Endothelial cell of umbilical vein (primary cell): ENCODE results near the gene MORC4. TPM values are rescaled to one million over a fixed set of nuclear protein-coding genes. Genes with fewer than 3 reads are reported as not detected.
A peak's percentile ranks its signal among the peaks of the same experiment; 100 is the strongest.

Experiments used
- BruUV-seq: library from RNA; stranded (reverse); fragments of 400-500 nt; replicated peaks from 2 replicates; lab custom pipeline; 2021; lab: Mats Ljungman, UMichigan
- CTCF ChIA-PET: fragments of 300-600, 350-600 bp; sonication (Branson Sonifier 250); formaldehyde crosslinking; loops from one replicate; lab custom pipeline; 2021; ENCODE audit warnings: antibody characterized with exemption, inconsistent platforms; lab: Charles Lee
- POLR2A ChIA-PET: fragments of 300-600, 350-600 bp; sonication (Branson Sonifier 250); formaldehyde crosslinking; loops from one replicate; lab custom pipeline; 2021; ENCODE audit warnings: antibody characterized with exemption, inconsistent platforms; lab: Charles Lee
- DNase-seq: peaks from one replicate; pipeline ENCODE4 v3.0.0-alpha.2; 2011; ENCODE audit warnings: low read depth, low spot score
- FAIRE-seq: peaks from 2 replicates; lab custom pipeline; 2011; peaks lifted over from hg19 to GRCh38; lab: Jason Lieb, UNC
- H2AFZ ChIP-seq: 2 replicates; pipeline ENCODE4 v1.6.0; 2012; ENCODE audit warnings: low read depth, low read length, control low read depth, inconsistent platforms
- H3K27ac ChIP-seq: 2 replicates; pipeline ENCODE4 v1.5.1; 2011; ENCODE audit warnings: low read depth, mild to moderate bottlenecking, control low read depth, low read length, moderate library complexity; ENCODE audit not compliant: insufficient read depth
- H3K27me3 ChIP-seq, 2 experiments: 2 replicates each; pipeline versions ENCODE4 v1.6.0 to v1.6.1; 2011; ENCODE audit warnings: low read length in 2 of 2, mixed read lengths in 1 of 2; ENCODE audit not compliant: control insufficient read depth in 2 of 2, insufficient read depth in 2 of 2
- H3K36me3 ChIP-seq, 2 experiments: 2 replicates in 1 of 2; 3 replicates in 1 of 2; pipeline ENCODE4 v1.5.1; 2011; ENCODE audit warnings: low read length in 2 of 2, mild to moderate bottlenecking in 1 of 2, moderate library complexity in 1 of 2; ENCODE audit not compliant: control insufficient read depth in 2 of 2, insufficient read depth in 2 of 2; ENCODE audit errors: extremely low read depth in 1 of 2
- H3K4me1 ChIP-seq: 3 replicates; pipeline ENCODE4 v1.5.1; 2011; ENCODE audit warnings: mild to moderate bottlenecking, low read length; ENCODE audit not compliant: control insufficient read depth, insufficient read depth; ENCODE audit errors: extremely low read depth
- H3K4me2 ChIP-seq: 2 replicates; pipeline ENCODE4 v1.6.1; 2011; ENCODE audit warnings: low read length, control low read depth, mixed read lengths; ENCODE audit not compliant: insufficient read depth
- H3K4me3 ChIP-seq, 3 experiments: fragments of 200-600 bp in 1 of 3; sonication (generic), shearing (Covaris generic) in 1 of 3; replicated peaks in 1 of 3; 2 replicates each; pipeline ENCODE4 v1.5.1; 2011 to 2016; ENCODE audit warnings: control low read depth in 3 of 3, low read length in 3 of 3, mild to moderate bottlenecking in 2 of 3, inconsistent platforms in 1 of 3, low read depth in 1 of 3, moderate library complexity in 1 of 3; ENCODE audit not compliant: insufficient read depth in 1 of 3
- H3K79me2 ChIP-seq: 2 replicates; pipeline ENCODE4 v1.6.0; 2012; ENCODE audit warnings: low read length, inconsistent platforms; ENCODE audit not compliant: control insufficient read depth, insufficient read depth
- H3K9ac ChIP-seq: replicated peaks from 2 replicates; pipeline ENCODE3; 2011; ENCODE audit warnings: low read length, control low read depth; ENCODE audit not compliant: insufficient read depth; ENCODE audit errors: extremely low read depth
- H3K9me1 ChIP-seq: replicated peaks from 3 replicates; pipeline ENCODE4 v1.6.0; 2011; ENCODE audit warnings: mild to moderate bottlenecking, low read length; ENCODE audit not compliant: control insufficient read depth, insufficient read depth; ENCODE audit errors: extremely low read depth
- H3K9me3 ChIP-seq: replicated peaks from 2 replicates; pipeline ENCODE4 v1.5.1; 2012; ENCODE audit warnings: low read length, inconsistent platforms; ENCODE audit not compliant: control insufficient read depth, insufficient read depth
- H4K20me1 ChIP-seq: replicated peaks from 2 replicates; pipeline ENCODE3; 2011; ENCODE audit warnings: mild to moderate bottlenecking, low read length; ENCODE audit not compliant: control insufficient read depth, insufficient read depth; ENCODE audit errors: extremely low read depth
- CTCF ChIP-seq, 2 donors: IDR thresholded peaks; 1 replicate in 1 of 2; 2 replicates in 1 of 2; pipeline ENCODE4 v1.5.1; 2011; ENCODE audit warnings: low read length in 2 of 2, mild to moderate bottlenecking in 2 of 2, moderate library complexity in 2 of 2, control low read depth in 1 of 2, inconsistent platforms in 1 of 2, low read depth in 1 of 2; ENCODE audit not compliant: insufficient read depth in 1 of 2; ENCODE audit errors: extremely low read depth in 1 of 2
- EZH2 ChIP-seq: IDR thresholded peaks from 2 replicates; pipeline ENCODE4 v1.6.1; 2012; ENCODE audit warnings: borderline replicate concordance, low read depth, mild to moderate bottlenecking, moderate library complexity, low read length, inconsistent platforms; ENCODE audit not compliant: severe bottlenecking
- MAX ChIP-seq: IDR thresholded peaks from 2 replicates; pipeline ENCODE4 v1.6.1; 2011; ENCODE audit not compliant: insufficient read depth, insufficient read length
- POLR2A ChIP-seq: IDR thresholded peaks from 2 replicates; pipeline ENCODE4 v1.6.1; 2012; ENCODE audit warnings: low read depth, mild to moderate bottlenecking, control low read depth, low read length
- POLR2AphosphoS5 ChIP-seq: IDR thresholded peaks from 2 replicates; pipeline ENCODE4 v1.6.1; 2012; ENCODE audit warnings: low read depth, mild to moderate bottlenecking, control low read depth, low read length, moderate library complexity; ENCODE audit not compliant: insufficient read depth
- dilution Hi-C: fragments of 300-500 bp; cut with MboI; formaldehyde crosslinking; loops from one replicate; pipeline ENCODE4 v1.15.0; 2019; ENCODE audit warnings: low sequenced_read_pairs; ENCODE audit not compliant: extremely low pct_ligation_motif_present
- intact Hi-C: fragments of 100-400 bp; cut with micrococcal nuclease; formaldehyde crosslinking; loops from one replicate; pipeline ENCODE4 v1.10.0; 2022
- polyA plus RNA-seq, 4 experiments: library from polyadenylated mRNA; depleted of rRNA in 3 of 4; stranded (reverse) in 3 of 4; unstranded in 1 of 4; fragments of >200 nt; gene quantifications; 2 replicates each; pipeline versions ENCODE4 v1.2.1 to v1.2.3, GENCODE V29; 2011 to 2012; ENCODE audit warnings: missing spikeins in 1 of 4
- total RNA-seq: library from RNA; stranded (reverse); gene quantifications from 2 replicates; pipeline ENCODE4 v1.2.3, GENCODE V29; 2021

The MORC4 gene
- total and polyA plus RNA-seq, 2 donors (not counting 3 experiments of a cell fraction or from before 2014, with no cell fraction given), result 4.3 to 12.0 TPM

- H3K9me1 ChIP-seq, result no peaks in the 10 kb centered on the region
- ChIA-PET POLR2A (interaction anchor here (1.0 kb wide), 1 partner anchor 24 kb away, joined by 3 read pairs; no protein-coding TSS in a partner anchor), CTCF (interaction anchor here (0.8 to 5.3 kb wide), 18 partner anchors 9 to 882 kb away, joined by 3 to 121 read pairs (median 4); partner anchors contain the start of genes NCBP2L and RIPPLY1)
- no peaks in the 10 kb centered on the region for H3K27me3 ChIP-seq
- dilution Hi-C loops, result no loop called here
- H2AFZ ChIP-seq, result no peak overlapping the region
- no peak overlapping the region for H3K9ac ChIP-seq
- TF ChIP-seq CTCF (IDR thresholded peaks at IDR 0.05; ENCODE audit: extremely low read depth in 1 of 2, insufficient read depth in 1 of 2, low read depth in 1 of 2, low read length in 2 of 2) (peak; percentile 73 to 74), MAX (no peak), EZH2 (no peak), POLR2AphosphoS5 (no peak), POLR2A (no peak)
- no peak overlapping the region for H3K4me2 ChIP-seq
- H3K36me3 ChIP-seq, result no peaks in the 10 kb centered on the region
- no peak overlapping the region for H3K4me3 ChIP-seq
- FAIRE-seq, result peak; percentile 98
- DNase-seq, result peak; percentile 57
- no TSS peak for BruUV-seq
- intact Hi-C loops, result loop anchor here (1.0 to 10.0 kb wide), 4 partner anchors 24 to 430 kb away; no protein-coding TSS in a partner anchor
- H3K4me1 ChIP-seq, result peaks cover 16% of the 10 kb centered on the region
- no peaks in the 10 kb centered on the region for H4K20me1 ChIP-seq
- no peaks in the 10 kb centered on the region for H3K9me3 ChIP-seq
- no peaks in the 10 kb centered on the region for H3K79me2 ChIP-seq
- peak overlapping the region; percentile 35 for H3K27ac ChIP-seq
Observed at GRCh38 chrX:106894392-106894909, 105.6 kb downstream of the MORC4 start.
